ENCODE data around the gene KIF2C. TPM values are rescaled to one million over a fixed set of nuclear protein-coding genes. Genes with fewer than 3 reads are reported as not detected.
"Not testable (repeated sequence)": the region's sequence is repeated elsewhere in the genome, so short reads cannot be mapped to it uniquely, and the experiment has no call there.

KIF2C gene
- total and polyA plus RNA-seq, 2 experiments from 2014 or later: 5.8 to 6.7 TPM

- H3K4me3 ChIP-seq: no peak overlapping the region
- H3K4me1 ChIP-seq (ENCODE audit: insufficient read depth): peaks cover 53% of the 10 kb centered on the region
- no peaks in the 10 kb centered on the region for H3K9me3 ChIP-seq (ENCODE audit: low read depth)
- peak overlapping the region; percentile 5 for H3K4me2 ChIP-seq
- H3K79me2 ChIP-seq: peaks cover 17% of the 10 kb centered on the region
- H2AFZ ChIP-seq: no peak overlapping the region
- TF ChIP-seq EZH2 (IDR thresholded peaks at IDR 0.05; ENCODE audit: borderline replicate concordance) (no peak), EZH2phosphoT487 (IDR thresholded peaks at IDR 0.05; ENCODE audit: low read depth, severe bottlenecking, unreplicated experiment) (no peak), CTCF (IDR thresholded peaks at IDR 0.05; ENCODE audit: poor library complexity) (no peak)
- H3K27me3 ChIP-seq: no peaks in the 10 kb centered on the region
- peak; percentile 5 for DNase-seq (ENCODE audit: low spot score)
- H3K36me3 ChIP-seq (replicated peaks; ENCODE audit: insufficient read depth, low read depth): no peaks in the 10 kb centered on the region
- 90% methylated on average over 8 of the region's 8 CpGs for WGBS (ENCODE audit: low lambda C conversion rate, missing lambda C conversion rate)
- H4K20me1 ChIP-seq (ENCODE audit: insufficient read depth, poor library complexity, severe bottlenecking): no peaks in the 10 kb centered on the region
- H3K27ac ChIP-seq: peak overlapping the region; percentile 75
- H3K9me2 ChIP-seq (replicated peaks; ENCODE audit: insufficient read depth): no peaks in the 10 kb centered on the region
Observed at GRCh38 chr1:44811234-44811633, 71.6 kb downstream of the KIF2C start.

- H3K79me2 ChIP-seq: peaks cover 17% of the 10 kb centered on the region
- H3K36me3 ChIP-seq (replicated peaks; ENCODE audit: insufficient read depth, low read depth): no peaks in the 10 kb centered on the region
- H3K4me1 ChIP-seq (ENCODE audit: insufficient read depth): peaks cover 38% of the 10 kb centered on the region
- no peaks in the 10 kb centered on the region for H3K27me3 ChIP-seq
- H3K9me2 ChIP-seq (replicated peaks; ENCODE audit: insufficient read depth): no peaks in the 10 kb centered on the region
- TF ChIP-seq EZH2 (IDR thresholded peaks at IDR 0.05; ENCODE audit: borderline replicate concordance) (no peak), CTCF (IDR thresholded peaks at IDR 0.05; ENCODE audit: poor library complexity) (no peak)
- H3K4me2 ChIP-seq: peak overlapping the region; percentile 69
- H3K27ac ChIP-seq: peak overlapping the region; percentile 58
- no peaks in the 10 kb centered on the region for H4K20me1 ChIP-seq (ENCODE audit: insufficient read depth, poor library complexity, severe bottlenecking)
- DNase-seq (ENCODE audit: low spot score): no peak
- no peak overlapping the region for H3K4me3 ChIP-seq
- no peaks in the 10 kb centered on the region for H3K9me3 ChIP-seq (ENCODE audit: low read depth)
- WGBS (ENCODE audit: low lambda C conversion rate, missing lambda C conversion rate): 60% methylated on average over 41 of the region's 48 CpGs
- H2AFZ ChIP-seq: no peak overlapping the region
Observed at GRCh38 chr1:44812822-44813543, 73.3 kb downstream of the KIF2C start.

GRCh38 chr1:44815926-44816325, 76.3 kb downstream of the KIF2C start:
- H3K4me1 ChIP-seq (ENCODE audit: insufficient read depth): peaks cover 12% of the 10 kb centered on the region
- 95% methylated on average over 9 of the region's 9 CpGs for WGBS (ENCODE audit: low lambda C conversion rate, missing lambda C conversion rate)
- not testable (repeated sequence) for H3K9me2 ChIP-seq (replicated peaks; ENCODE audit: insufficient read depth); H3K27me3 ChIP-seq; DNase-seq (ENCODE audit: low spot score); H2AFZ ChIP-seq; H3K4me3 ChIP-seq; H3K79me2 ChIP-seq; H3K4me2 ChIP-seq; H3K36me3 ChIP-seq (replicated peaks; ENCODE audit: insufficient read depth, low read depth); H3K9me3 ChIP-seq (ENCODE audit: low read depth); H4K20me1 ChIP-seq (ENCODE audit: insufficient read depth, poor library complexity, severe bottlenecking)
- H3K27ac ChIP-seq: peak overlapping the region; percentile 29

GRCh38 chr1:44817307-44817706, 77.7 kb downstream of the KIF2C start:
- no peaks in the 10 kb centered on the region for H4K20me1 ChIP-seq (ENCODE audit: insufficient read depth, poor library complexity, severe bottlenecking)

More at GRCh38 chr1:44817307-44817706, 77.7 kb downstream of the KIF2C start:
- no peak overlapping the region for H3K27ac ChIP-seq
- WGBS (ENCODE audit: low lambda C conversion rate, missing lambda C conversion rate): 94% methylated on average over 2 of the region's 2 CpGs
- H3K9me2 ChIP-seq (replicated peaks; ENCODE audit: insufficient read depth): no peaks in the 10 kb centered on the region
- no peak overlapping the region for H3K4me2 ChIP-seq
- H2AFZ ChIP-seq: no peak overlapping the region
- H3K27me3 ChIP-seq: no peaks in the 10 kb centered on the region
- no peaks in the 10 kb centered on the region for H3K36me3 ChIP-seq (replicated peaks; ENCODE audit: insufficient read depth, low read depth)
- no peak for DNase-seq (ENCODE audit: low spot score)
- H3K9me3 ChIP-seq (ENCODE audit: low read depth): no peaks in the 10 kb centered on the region
- no peak overlapping the region for H3K4me3 ChIP-seq
- TF ChIP-seq EZH2 (IDR thresholded peaks at IDR 0.05; ENCODE audit: borderline replicate concordance) (no peak), CTCF (IDR thresholded peaks at IDR 0.05; ENCODE audit: poor library complexity) (no peak)
- H3K79me2 ChIP-seq: no peaks in the 10 kb centered on the region
- H3K4me1 ChIP-seq (ENCODE audit: insufficient read depth): peaks cover 5% of the 10 kb centered on the region

Small RNA genes within 50 kb of the gene (small RNA-seq; reads per million reads assigned to genes)
- gene RNU5D-1: 1.9 reads per million, percentile 86 among the genes with 10 or more reads in this experiment
- gene RNU5F-1: 1.0 reads per million, percentile 72 among the genes with 10 or more reads in this experiment
- gene SNORD38A: 239 reads per million, percentile 98 among the genes with 10 or more reads in this experiment
- gene SNORD38B: not detected
- gene SNORD46: 6,150 reads per million, percentile 100 among the genes with 10 or more reads in this experiment
- gene SNORD55: not detected

Other genes with a start within 250 kb of the KIF2C start
- gene TMEM53, start 65.4 kb upstream of the KIF2C start, total RNA-seq: 6.9 and 11.7 TPM in 2 replicates
- gene TMEM53, start 65.4 kb upstream of the KIF2C start, polyA plus RNA-seq: 27.5 and 37.4 TPM in 2 replicates
- gene ARMH1, start 65.1 kb upstream of the KIF2C start, total RNA-seq: 1.2 and 3.1 TPM in 2 replicates
- gene ARMH1, start 65.1 kb upstream of the KIF2C start, polyA plus RNA-seq: 6.1 and 6.3 TPM in 2 replicates
- gene RNU5D-1, start 8.7 kb upstream of the KIF2C start, total RNA-seq: not detected in 2 replicates
- not detected in 2 replicates for gene RNU5D-1, start 8.7 kb upstream of the KIF2C start, polyA plus RNA-seq
- gene RPS8, start 35.7 kb downstream of the KIF2C start, total RNA-seq: 2,179 and 2,550 TPM in 2 replicates
- 481 and 503 TPM in 2 replicates for gene RPS8, start 35.7 kb downstream of the KIF2C start, polyA plus RNA-seq
- gene BEST4, start 48.3 kb downstream of the KIF2C start, total RNA-seq: 0.72 and 0.83 TPM in 2 replicates
- gene BEST4, start 48.3 kb downstream of the KIF2C start, polyA plus RNA-seq: 0.48 and 2.2 TPM in 2 replicates
- 8.9 and 18.2 TPM in 2 replicates for gene PLK3, start 60.5 kb downstream of the KIF2C start, total RNA-seq
- gene PLK3, start 60.5 kb downstream of the KIF2C start, polyA plus RNA-seq: 38.7 and 40.1 TPM in 2 replicates
- 0.30 and 1.6 TPM in 2 replicates for gene DYNLT4, start 67.5 kb downstream of the KIF2C start, total RNA-seq
- 2.2 and 3.0 TPM in 2 replicates for gene DYNLT4, start 67.5 kb downstream of the KIF2C start, polyA plus RNA-seq
- gene BTBD19, start 68.7 kb downstream of the KIF2C start, total RNA-seq: 4.8 and 5.5 TPM in 2 replicates
- gene BTBD19, start 68.7 kb downstream of the KIF2C start, polyA plus RNA-seq: 16.8 and 20.6 TPM in 2 replicates
- gene PTCH2, start 103.4 kb downstream of the KIF2C start, total RNA-seq: 0.43 and 0.56 TPM in 2 replicates
- gene PTCH2, start 103.4 kb downstream of the KIF2C start, polyA plus RNA-seq: 1.3 and 2.5 TPM in 2 replicates
- gene EIF2B3, start 246.8 kb downstream of the KIF2C start, total RNA-seq: 11.8 and 17.8 TPM in 2 replicates
- gene EIF2B3, start 246.8 kb downstream of the KIF2C start, polyA plus RNA-seq: 17.3 and 18.4 TPM in 2 replicates

All from hepatocyte (in vitro differentiated cells).